ENCODE data around the gene GPS2. TPM values are rescaled to one million over a fixed set of nuclear protein-coding genes. Genes with fewer than 3 reads are reported as not detected.

Gene GPS2
- 61.9 and 63.7 TPM in 2 replicates for polyA plus RNA-seq (2013)

DNA sequence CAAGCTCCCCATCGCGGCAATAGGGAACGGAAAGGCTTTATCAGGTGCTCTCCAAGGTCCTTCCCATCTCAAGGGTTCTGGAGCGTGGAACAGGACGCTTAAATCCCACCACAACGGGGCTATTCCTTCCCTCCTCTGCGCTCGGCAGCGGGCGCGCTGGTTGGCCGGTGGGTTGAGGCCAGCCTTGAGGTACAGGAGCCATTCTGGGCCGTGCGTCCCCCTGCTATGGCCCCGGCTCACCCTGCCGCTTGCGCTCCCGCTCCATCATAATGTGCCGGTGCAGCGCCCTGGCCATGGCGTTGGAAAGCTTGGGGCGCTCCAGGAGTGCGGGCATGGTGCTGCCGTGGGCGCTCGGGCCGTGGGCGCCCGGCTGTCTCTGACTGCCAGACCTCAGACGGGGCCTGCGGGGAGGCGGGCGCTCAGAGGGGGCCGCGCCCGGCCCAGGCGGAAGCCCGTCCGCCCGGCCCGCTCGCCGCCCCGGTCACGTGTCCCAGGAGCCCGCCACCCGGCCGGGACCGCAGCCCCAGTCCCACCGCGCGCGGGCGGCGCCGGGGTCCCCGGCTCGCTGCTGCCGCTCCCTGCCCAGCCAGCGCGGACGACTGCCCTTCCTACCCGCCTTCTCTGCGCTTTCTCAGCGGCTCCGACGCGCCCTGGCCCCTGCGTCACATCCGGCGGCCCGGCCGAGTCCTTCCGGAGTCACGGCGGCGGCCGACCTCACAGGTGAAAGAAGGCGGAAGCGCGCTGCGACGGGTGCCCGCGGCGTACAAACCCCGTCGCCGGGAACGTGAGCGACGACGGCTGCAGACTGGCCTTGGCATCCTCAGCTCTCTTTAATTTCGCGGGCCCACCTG lies at the start of gene GPS2:
Gene GPS2 (minus strand): TSS at position 642 of the 851 bp plus-strand sequence. CDS start 308 bp downstream, at position 334.
- Histone ChIP-seq H3K79me1 (ENCODE audit: low read length) (peaks cover 2% of the 10 kb centered on the region), H3K18ac (ENCODE audit: low read length) (peak within 1 kb of the TSS; percentile 87), H4K12ac (ENCODE audit: low read depth, low read length) (peak within 1 kb of the TSS; percentile 87), H3K23ac (ENCODE audit: low read length) (no peak within 1 kb of the TSS), H4K8ac (ENCODE audit: low read depth, low read length) (peak within 1 kb of the TSS; percentile 93), H3K27ac (ENCODE audit: low read depth, low read length) (peak within 1 kb of the TSS; percentile 74), H2BK5ac (ENCODE audit: low read depth, low read length, poor library complexity) (peak within 1 kb of the TSS; percentile 27), H3K4me1 (ENCODE audit: control insufficient read depth in 1 of 2, insufficient read depth in 2 of 2, low read length in 2 of 2) (peaks cover 4 to 5% of the 10 kb centered on the region in 2 experiments), H2BK12ac (ENCODE audit: low read length) (no peak within 1 kb of the TSS), H4K91ac (ENCODE audit: low read depth, low read length) (peak within 1 kb of the TSS; percentile 82), H3K4me2 (ENCODE audit: low read length) (peak within 1 kb of the TSS; percentile 76), H2AFZ (ENCODE audit: insufficient read depth, low read length, poor library complexity) (peak within 1 kb of the TSS; percentile 84), H3K14ac (ENCODE audit: low read length) (peak within 1 kb of the TSS; percentile 90), H3K9ac (ENCODE audit: low read length) (peak within 1 kb of the TSS; percentile 96), H3K36me3 (ENCODE audit: control insufficient read depth in 1 of 2, insufficient read depth in 2 of 2, low read length in 2 of 2) (peaks cover 58 to 70% of the 10 kb centered on the region in 2 experiments), H3K4me3 (ENCODE audit: low read depth, low read length) (peak within 1 kb of the TSS; percentile 91), H3K27me3 (ENCODE audit: insufficient read depth, low read length) (no peaks in the 10 kb centered on the region), H3K9me3 (ENCODE audit: insufficient read depth, low read depth, low read length) (no peaks in the 10 kb centered on the region), H3K4ac (ENCODE audit: low read depth, low read length) (peak within 1 kb of the TSS; percentile 50), H3K79me2 (ENCODE audit: control insufficient read depth, insufficient read depth, low read length, poor library complexity) (peaks cover 3% of the 10 kb centered on the region), H2AK5ac (ENCODE audit: low read length) (peak within 1 kb of the TSS; percentile 19), H2BK120ac (ENCODE audit: insufficient read depth, low read length, poor library complexity) (peak within 1 kb of the TSS; percentile 50)
- peak; percentile 86 to 92 for DNase-seq
- no CpG with 5 or more reads among the region's 95 CpGs for WGBS (ENCODE audit: extremely low coverage, insufficient coverage, insufficient read length)

GRCh38 chr17:7363311-7363710 lies 48.2 kb upstream of the GPS2 start:
- Histone ChIP-seq H3K9ac (ENCODE audit: low read length) (no peak overlapping the region), H3K79me1 (ENCODE audit: low read length) (no peaks in the 10 kb centered on the region), H3K9me3 (ENCODE audit: insufficient read depth, low read depth, low read length) (no peaks in the 10 kb centered on the region), H3K4me2 (ENCODE audit: low read length) (no peak overlapping the region), H4K8ac (ENCODE audit: low read depth, low read length) (no peak overlapping the region), H3K36me3 (ENCODE audit: control insufficient read depth in 1 of 2, insufficient read depth in 2 of 2, low read length in 2 of 2) (no peaks in the 10 kb centered on the region), H3K27ac (ENCODE audit: low read depth, low read length) (no peak overlapping the region), H2BK5ac (ENCODE audit: low read depth, low read length, poor library complexity) (no peak overlapping the region), H2AFZ (ENCODE audit: insufficient read depth, low read length, poor library complexity) (no peak overlapping the region), H4K91ac (ENCODE audit: low read depth, low read length) (no peak overlapping the region), H3K18ac (ENCODE audit: low read length) (no peak overlapping the region), H3K4ac (ENCODE audit: low read depth, low read length) (no peak overlapping the region), H2BK12ac (ENCODE audit: low read length) (no peak overlapping the region), H3K27me3 (ENCODE audit: insufficient read depth, low read length) (no peaks in the 10 kb centered on the region), H3K4me1 (ENCODE audit: control insufficient read depth in 1 of 2, insufficient read depth in 2 of 2, low read length in 2 of 2) (no peaks in the 10 kb centered on the region), H4K12ac (ENCODE audit: low read depth, low read length) (no peak overlapping the region), H3K4me3 (ENCODE audit: low read depth, low read length) (no peak overlapping the region), H3K14ac (ENCODE audit: low read length) (no peak overlapping the region), H2AK5ac (ENCODE audit: low read length) (no peak overlapping the region), H3K79me2 (ENCODE audit: control insufficient read depth, insufficient read depth, low read length, poor library complexity) (no peaks in the 10 kb centered on the region), H2BK120ac (ENCODE audit: insufficient read depth, low read length, poor library complexity) (no peak overlapping the region), H3K23ac (ENCODE audit: low read length) (no peak overlapping the region)
- WGBS (ENCODE audit: extremely low coverage, insufficient coverage, insufficient read length): no CpG with 5 or more reads among the region's 6 CpGs
- peak; percentile 88 to 97 for DNase-seq

GRCh38 chr17:7361906-7362305 lies 46.7 kb upstream of the GPS2 start:
- Histone ChIP-seq H3K4me1 (ENCODE audit: control insufficient read depth in 1 of 2, insufficient read depth in 2 of 2, low read length in 2 of 2) (no peaks in the 10 kb centered on the region), H2BK5ac (ENCODE audit: low read depth, low read length, poor library complexity) (no peak overlapping the region), H3K23ac (ENCODE audit: low read length) (no peak overlapping the region), H2BK120ac (ENCODE audit: insufficient read depth, low read length, poor library complexity) (no peak overlapping the region), H3K4me3 (ENCODE audit: low read depth, low read length) (no peak overlapping the region), H3K36me3 (ENCODE audit: control insufficient read depth in 1 of 2, insufficient read depth in 2 of 2, low read length in 2 of 2) (no peaks in the 10 kb centered on the region), H4K8ac (ENCODE audit: low read depth, low read length) (no peak overlapping the region), H2BK12ac (ENCODE audit: low read length) (no peak overlapping the region), H3K9me3 (ENCODE audit: insufficient read depth, low read depth, low read length) (no peaks in the 10 kb centered on the region), H3K27me3 (ENCODE audit: insufficient read depth, low read length) (no peaks in the 10 kb centered on the region), H4K12ac (ENCODE audit: low read depth, low read length) (no peak overlapping the region), H3K4me2 (ENCODE audit: low read length) (no peak overlapping the region), H3K27ac (ENCODE audit: low read depth, low read length) (no peak overlapping the region), H3K79me2 (ENCODE audit: control insufficient read depth, insufficient read depth, low read length, poor library complexity) (no peaks in the 10 kb centered on the region), H3K79me1 (ENCODE audit: low read length) (no peaks in the 10 kb centered on the region), H3K4ac (ENCODE audit: low read depth, low read length) (no peak overlapping the region), H2AFZ (ENCODE audit: insufficient read depth, low read length, poor library complexity) (no peak overlapping the region), H2AK5ac (ENCODE audit: low read length) (no peak overlapping the region), H3K9ac (ENCODE audit: low read length) (no peak overlapping the region), H3K14ac (ENCODE audit: low read length) (no peak overlapping the region), H3K18ac (ENCODE audit: low read length) (no peak overlapping the region), H4K91ac (ENCODE audit: low read depth, low read length) (no peak overlapping the region)
- no peak for DNase-seq
- no CpG with 5 or more reads among the region's 3 CpGs for WGBS (ENCODE audit: extremely low coverage, insufficient coverage, insufficient read length)

DNA sequence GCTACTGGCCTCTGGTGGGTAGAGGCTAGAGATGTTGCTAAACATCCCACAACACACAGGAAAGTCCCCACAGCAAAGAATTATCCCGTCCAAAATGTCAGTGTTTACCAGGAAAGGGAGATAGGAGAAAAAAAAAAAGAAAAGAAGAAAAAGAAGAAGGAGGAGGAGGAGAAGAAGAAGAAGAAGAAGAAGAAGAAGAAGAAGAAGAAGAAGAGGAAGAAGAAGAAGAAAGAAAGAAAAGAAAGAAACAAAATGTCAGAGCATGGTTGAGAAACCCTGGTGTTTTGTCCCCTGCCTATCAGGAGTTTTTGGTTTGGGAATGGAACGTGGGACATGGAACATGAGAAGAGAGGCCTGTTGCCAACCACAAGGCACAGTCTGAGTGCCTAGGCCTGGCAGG lies 42.2 kb upstream of the GPS2 start:
- no peak for DNase-seq
- Histone ChIP-seq H3K14ac (ENCODE audit: low read length) (no peak overlapping the region), H4K12ac (ENCODE audit: low read depth, low read length) (no peak overlapping the region), H2BK5ac (ENCODE audit: low read depth, low read length, poor library complexity) (no peak overlapping the region), H3K4me3 (ENCODE audit: low read depth, low read length) (no peak overlapping the region), H3K9me3 (ENCODE audit: insufficient read depth, low read depth, low read length) (no peaks in the 10 kb centered on the region), H3K9ac (ENCODE audit: low read length) (no peak overlapping the region), H2AFZ (ENCODE audit: insufficient read depth, low read length, poor library complexity) (no peak overlapping the region), H3K4me2 (ENCODE audit: low read length) (no peak overlapping the region), H3K79me2 (ENCODE audit: control insufficient read depth, insufficient read depth, low read length, poor library complexity) (peaks cover 2% of the 10 kb centered on the region), H4K91ac (ENCODE audit: low read depth, low read length) (no peak overlapping the region), H4K8ac (ENCODE audit: low read depth, low read length) (no peak overlapping the region), H2BK120ac (ENCODE audit: insufficient read depth, low read length, poor library complexity) (no peak overlapping the region), H3K18ac (ENCODE audit: low read length) (no peak overlapping the region), H3K23ac (ENCODE audit: low read length) (no peak overlapping the region), H3K4me1 (ENCODE audit: control insufficient read depth in 1 of 2, insufficient read depth in 2 of 2, low read length in 2 of 2) (peaks cover 16 to 19% of the 10 kb centered on the region in 2 experiments), H3K27me3 (ENCODE audit: insufficient read depth, low read length) (no peaks in the 10 kb centered on the region), H3K36me3 (ENCODE audit: control insufficient read depth in 1 of 2, insufficient read depth in 2 of 2, low read length in 2 of 2) (no peaks in the 10 kb centered on the region), H3K27ac (ENCODE audit: low read depth, low read length) (no peak overlapping the region), H2AK5ac (ENCODE audit: low read length) (no peak overlapping the region), H3K4ac (ENCODE audit: low read depth, low read length) (no peak overlapping the region), H2BK12ac (ENCODE audit: low read length) (no peak overlapping the region), H3K79me1 (ENCODE audit: low read length) (peaks cover 2% of the 10 kb centered on the region)
- WGBS (ENCODE audit: extremely low coverage, insufficient coverage, insufficient read length): no CpG with 5 or more reads among the region's 2 CpGs

Measured in trophoblast cell (in vitro differentiated cells and primary cell).